Eye (tissue), 1 donor: ENCODE results near the gene SOWAHB.
A peak's percentile ranks its signal among the peaks of the same experiment; 100 is the strongest.

ENCODE experiments used
- DNase-seq: peaks from one replicate; pipeline ENCODE4 v3.0.0-alpha.2; 2015

SOWAHB gene, protein sequence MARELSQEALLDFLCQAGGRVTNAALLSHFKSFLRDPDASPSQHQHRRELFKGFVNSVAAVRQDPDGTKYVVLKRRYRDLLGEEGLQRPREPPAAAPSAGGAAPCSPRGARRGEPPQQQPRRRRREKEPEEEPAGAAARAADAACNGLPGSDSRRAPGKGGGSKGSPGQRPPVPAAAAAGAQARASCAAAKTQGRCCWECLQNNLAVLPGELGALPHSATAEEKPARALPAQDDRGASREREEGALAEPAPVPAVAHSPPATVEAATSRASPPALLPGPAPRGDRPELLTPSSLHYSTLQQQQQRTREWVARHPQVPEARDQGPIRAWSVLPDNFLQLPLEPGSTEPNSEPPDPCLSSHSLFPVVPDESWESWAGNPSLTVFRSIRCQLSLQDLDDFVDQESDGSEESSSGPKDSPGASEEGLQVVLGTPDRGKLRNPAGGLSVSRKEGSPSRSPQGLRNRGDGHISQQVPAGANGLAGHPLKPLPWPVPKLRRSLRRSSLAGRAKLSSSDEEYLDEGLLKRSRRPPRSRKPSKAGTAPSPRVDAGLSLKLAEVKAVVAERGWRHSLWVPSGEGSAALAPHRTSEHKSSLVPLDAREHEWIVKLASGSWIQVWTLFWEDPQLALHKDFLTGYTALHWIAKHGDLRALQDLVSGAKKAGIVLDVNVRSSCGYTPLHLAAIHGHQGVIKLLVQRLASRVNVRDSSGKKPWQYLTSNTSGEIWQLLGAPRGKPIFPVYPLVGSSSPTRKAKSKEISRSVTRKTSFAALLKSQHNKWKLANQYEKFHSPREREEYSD

DNA sequence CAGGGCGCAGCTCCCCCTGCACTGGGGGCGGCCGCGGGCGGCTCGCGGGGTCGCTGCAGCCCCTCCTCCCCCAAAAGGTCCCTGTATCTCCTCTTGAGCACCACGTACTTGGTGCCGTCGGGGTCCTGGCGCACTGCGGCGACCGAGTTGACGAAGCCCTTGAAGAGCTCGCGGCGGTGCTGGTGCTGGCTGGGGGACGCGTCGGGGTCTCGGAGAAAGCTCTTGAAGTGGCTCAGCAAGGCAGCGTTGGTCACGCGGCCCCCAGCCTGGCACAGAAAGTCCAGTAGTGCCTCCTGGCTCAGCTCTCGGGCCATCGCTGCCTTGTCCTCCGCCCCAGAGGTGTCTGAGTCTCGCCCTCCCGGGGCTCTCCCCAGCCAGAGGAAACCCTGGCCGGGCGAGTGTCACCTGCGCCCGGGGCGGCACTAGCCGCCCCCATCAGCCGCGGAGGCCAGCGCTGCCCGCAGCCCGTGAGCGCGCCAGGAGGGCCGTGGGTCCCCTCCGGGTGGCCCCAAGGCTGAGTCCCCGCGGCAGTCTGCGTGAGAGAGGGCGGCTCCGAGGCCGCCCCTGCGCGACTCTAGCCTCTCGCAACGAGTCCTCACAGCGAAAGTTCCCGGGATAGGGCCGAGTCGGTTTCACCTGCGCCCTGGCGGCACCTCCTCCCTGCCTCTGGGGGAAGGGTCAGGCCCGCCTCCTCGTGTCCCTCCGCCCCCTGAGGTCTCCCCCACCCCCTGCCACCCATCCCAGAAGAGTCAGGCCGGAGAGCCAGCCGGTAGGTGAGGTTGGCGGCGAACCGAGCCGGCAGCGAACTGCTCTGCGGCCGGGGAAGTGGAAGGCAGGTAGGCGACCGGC lies at the start of gene SOWAHB:
SOWAHB (minus strand) TSS at position 609 of the 849 bp plus-strand sequence; CDS start at position 314, 295 bp downstream.
- peak; percentile 73 for DNase-seq

DNA sequence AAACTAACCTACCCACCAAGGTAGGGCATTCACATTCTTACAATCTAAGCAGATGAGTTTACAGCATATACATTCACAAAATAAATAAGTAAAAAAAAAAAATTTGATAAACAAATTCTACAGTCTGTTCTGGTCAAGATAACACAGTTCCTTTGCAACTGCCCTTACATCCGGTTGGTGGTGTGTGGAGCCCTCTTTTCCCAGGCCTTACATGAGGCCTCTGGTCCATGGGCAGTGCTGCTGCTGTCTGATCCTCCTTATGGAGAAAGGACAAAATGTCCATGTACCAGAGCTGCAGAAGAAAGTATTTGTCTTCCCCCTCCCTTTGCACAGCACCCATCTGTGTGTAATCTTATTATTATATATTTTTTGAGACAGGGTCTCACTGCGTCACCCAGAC lies 49.4 kb upstream of the SOWAHB start:
- no peak for DNase-seq

DNA sequence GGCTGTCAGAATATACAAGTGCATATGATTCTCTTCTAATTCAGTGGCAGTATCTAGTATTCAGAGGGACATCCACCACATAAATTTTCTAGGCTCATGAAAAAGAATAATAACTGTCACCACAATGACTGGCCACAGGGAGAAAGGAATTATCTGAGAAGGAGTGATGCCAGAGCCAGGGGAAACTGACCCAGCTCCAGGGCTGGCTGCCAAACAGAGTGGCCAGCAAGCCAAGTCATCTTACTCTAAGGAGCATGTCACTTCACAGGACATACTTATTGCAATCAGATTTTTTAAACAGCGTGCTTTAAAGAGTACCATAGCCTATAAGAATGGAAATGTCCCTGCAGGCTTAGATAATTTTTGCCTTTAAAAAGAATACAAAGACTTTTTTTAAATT lies 45.8 kb upstream of the SOWAHB start:
- no peak for DNase-seq

DNA sequence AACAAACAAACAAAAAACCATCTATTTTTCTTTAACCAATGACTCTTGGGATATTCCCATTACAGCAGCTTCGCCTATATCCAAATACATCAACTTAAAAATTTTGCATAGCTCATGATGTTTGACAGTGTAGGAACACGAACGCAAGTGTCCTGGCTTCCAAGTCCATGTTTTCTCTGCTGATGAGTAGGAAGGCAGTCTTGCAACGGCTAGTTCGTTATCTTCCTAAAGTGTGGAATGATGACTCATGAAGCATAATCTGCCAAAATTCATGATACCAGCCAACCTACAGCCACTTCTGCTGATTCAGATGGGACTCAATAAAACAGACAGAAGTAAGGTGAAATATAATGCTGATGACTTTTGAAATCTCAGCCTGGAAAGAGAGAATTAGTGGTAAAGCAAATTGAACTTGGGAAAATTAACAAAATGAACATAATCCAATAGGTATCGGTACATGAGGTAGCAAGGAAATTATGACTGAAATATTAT lies 45.2 kb upstream of the SOWAHB start:
- no peak for DNase-seq

DNA sequence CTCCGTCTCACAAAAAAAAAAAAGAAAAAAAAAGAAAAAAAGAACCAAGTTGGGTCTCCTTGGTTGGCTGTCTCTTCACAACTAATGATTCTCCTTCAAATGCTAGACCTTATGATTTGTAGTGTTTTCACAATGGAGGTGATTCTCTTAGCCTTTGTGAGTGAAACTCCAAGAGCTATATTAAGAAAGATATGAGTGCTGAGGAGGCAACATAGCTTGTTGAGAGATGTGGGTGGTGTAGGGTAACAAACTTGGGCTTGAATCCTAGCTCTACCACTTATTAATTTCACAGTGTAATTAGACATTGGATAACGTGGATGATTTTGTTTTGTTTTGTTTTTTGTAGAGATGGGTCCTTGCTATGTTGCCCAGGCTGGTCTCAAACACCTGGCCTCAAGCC lies 41.2 kb upstream of the SOWAHB start:
- DNase-seq = no peak

DNA sequence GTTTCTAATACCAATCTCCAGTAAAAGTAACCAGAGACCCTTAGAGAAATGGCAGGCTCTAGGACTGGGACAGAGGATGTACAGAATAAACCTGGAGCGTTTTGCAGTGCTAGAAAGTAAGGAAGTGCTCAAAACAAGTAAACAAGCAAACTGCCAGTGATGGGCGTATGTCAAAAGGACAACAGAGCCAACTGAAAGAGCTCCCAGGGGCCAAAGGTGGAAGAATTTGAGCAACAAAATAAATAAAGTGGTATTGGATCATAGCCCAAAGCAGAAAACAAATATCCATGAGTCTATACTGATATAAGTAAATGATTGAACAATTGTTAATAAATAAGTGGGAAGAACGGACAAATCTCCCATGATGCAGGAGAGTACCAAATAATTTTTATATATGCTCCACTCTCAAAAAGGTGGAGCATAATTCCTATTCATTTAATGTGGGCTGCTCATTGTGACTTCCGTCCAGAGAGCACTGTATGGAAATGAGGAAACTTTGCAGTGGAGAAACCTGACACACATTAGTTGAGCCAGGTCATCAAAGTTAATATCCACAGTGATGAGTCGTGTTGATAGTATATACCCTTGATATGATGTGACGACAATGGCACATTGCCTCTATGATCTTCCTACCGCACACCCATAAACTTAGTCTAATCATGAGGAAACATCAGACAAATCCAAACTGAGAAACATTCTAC lies 33.8 kb upstream of the SOWAHB start:
- no peak for DNase-seq

DNA sequence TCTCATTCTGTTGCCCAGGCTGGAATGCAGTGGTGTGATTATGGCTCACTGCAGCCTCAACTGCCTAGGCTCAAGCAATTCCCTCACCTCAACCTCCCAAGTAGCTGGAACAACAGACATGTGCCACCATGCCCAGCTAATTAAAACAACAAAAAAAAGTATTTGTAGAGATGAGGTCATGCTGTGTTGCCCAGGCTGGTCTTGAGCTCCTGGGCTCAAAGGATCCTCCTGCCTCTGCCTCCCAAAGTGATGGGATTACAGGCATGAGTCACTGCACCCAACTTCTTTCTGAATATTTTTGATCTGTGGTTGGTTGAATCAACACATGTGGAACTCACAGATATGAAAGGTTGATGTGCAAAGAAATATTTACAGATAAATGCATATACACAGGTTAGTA lies 33.1 kb upstream of the SOWAHB start:
- no peak for DNase-seq

DNA sequence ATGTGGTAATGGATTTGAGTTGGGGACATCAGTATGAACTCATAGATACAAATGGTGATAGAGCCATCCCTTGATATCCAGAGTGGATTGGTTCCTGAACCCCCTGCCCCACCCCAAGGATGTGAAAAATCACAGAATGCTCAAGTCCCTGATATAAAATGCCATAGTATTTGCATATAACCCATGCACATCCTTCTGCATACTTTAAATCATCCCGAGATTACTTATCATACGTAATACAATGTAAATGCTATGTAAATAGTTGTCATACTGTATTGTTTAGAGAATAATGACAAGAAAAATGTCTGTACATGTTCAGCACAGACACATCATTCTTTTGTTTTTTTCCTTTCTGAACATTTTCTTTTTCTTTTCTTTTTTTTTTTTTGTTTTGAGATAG lies 32.7 kb upstream of the SOWAHB start:
- DNase-seq = no peak

DNA sequence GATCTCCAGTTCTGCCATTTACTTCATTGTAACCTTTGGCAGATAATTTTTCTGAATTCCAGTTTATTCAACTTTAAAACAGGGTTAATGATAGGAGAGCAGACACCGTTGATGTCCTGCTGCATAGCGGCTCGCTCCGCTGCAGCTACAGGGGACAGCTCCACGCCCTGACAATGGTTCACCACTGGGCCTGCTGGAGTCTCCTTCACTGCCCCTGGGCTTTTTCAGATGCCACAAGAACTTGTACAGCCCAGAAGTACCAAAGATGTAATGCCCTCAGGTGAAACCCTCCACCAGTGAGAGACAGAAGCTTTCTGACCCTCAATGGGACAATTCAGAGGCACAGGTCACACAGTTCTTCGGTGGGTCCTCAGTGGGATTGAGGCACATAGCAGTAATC lies 28.9 kb upstream of the SOWAHB start:
- no peak for DNase-seq

DNA sequence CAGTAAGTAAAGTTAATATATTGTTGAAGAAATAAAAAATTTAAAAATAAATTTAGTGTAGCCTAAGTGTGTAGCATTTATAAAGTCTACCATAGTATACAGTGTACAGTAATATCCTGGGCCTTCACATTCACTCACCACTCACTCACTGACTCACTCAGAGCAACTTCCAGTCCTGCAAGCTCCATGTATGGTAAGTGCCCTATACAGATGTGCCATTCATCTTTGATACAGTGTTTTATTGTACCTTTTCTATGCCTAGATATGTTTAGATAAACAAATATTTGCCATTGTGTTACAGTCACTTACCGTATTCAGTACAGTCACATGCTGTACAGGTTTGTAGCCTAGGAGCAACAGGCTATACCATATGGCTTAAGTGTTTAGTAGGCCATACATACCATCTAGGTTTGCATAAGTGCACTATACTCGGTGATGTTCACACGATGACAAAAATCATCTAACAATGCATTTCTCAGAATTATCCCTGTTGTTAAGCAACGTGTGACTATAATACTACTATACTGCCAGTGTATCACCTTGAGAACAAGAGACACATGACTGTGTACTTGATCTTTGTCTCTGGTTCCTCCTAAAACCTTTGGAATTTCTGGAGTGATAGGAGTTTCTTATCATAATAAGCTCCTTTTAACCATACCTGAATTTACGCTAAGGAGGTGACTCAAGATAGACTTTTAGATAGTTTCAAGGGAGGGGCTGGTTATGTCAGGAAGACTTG lies 25.8 kb upstream of the SOWAHB start:
- no peak for DNase-seq

DNA sequence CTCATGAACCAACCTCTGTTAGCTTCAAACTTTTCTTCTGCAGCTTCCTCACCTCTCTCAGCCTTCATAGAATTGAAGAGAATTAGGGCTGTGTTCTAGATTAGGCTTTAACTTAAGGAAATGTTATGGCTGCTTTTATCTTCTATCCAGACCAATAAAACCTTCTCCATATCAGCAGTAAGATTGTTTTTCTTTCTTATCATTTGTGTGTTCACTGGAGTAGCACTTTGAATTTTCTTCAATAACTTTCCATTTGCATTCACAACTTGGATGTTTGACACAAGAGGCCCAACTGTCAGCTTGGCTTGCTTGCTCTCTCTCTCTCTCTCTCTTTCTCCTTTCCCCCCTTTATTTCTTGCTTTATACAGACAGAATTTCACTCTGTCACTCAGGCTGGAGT lies 22.8 kb upstream of the SOWAHB start:
- no peak for DNase-seq

DNA sequence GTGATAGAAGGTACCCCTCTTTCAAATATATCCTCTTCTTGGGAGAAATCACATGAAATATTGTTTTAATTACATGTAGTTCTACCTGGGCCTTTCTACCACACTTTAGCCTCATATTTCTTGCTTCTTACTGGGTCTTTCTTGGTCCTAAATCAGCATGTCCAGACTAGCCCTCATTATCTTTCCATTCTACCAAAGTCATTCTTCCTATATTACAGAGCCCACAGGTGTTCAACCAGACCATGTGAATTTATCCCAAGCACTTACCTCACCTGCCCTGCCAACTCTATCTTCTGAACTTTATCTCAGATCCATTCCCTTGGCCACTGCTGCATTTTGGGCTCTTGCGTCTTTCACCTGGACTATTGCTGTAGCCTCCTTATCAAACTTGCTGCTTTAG lies 11.8 kb upstream of the SOWAHB start:
- DNase-seq = no peak

DNA sequence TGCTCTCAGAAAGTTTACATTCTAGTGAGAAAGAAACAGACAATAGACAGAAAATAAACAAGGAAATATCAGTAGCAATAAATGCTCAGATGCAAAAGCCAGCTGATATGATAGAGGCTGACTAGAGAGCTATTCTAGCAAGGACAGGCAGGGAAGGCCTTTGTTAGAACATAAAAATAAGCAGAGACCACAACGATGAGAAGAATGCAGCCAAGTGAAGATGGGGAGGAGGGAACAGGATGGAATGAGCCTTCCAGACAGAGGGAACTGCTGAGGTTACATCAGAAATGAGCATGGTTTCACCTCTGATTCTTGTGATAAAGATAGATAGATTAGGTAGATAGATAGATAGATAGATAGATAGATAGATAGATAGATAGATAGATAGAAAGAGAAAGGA lies 7.6 kb upstream of the SOWAHB start:
- DNase-seq = no peak

DNA sequence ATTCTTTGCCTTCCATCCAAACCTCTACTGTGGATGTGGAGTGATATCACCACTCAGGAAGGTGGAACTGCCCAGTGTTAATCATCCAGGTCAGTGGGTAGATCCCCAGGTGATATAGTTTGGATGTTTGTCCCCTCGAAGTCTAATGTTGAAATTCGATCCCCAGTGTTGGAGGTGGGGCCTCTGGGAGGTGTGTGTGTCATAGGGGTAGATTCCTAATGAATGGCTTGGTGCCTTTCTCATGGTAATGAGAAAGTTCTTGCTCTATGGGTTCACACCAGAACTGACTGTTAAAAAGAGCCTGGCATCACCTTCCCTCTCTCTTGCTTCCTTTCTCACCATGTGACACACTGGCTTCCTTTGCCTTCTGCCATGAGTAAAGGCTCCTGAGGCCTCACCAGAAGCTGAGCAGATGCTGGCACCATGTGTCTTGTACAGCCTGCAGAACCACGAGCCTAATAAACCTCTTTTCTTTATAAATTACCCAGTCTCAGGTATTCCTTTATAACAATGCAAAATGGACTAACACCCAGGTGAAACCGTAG lies 6.8 kb upstream of the SOWAHB start:
- DNase-seq = no peak

DNA sequence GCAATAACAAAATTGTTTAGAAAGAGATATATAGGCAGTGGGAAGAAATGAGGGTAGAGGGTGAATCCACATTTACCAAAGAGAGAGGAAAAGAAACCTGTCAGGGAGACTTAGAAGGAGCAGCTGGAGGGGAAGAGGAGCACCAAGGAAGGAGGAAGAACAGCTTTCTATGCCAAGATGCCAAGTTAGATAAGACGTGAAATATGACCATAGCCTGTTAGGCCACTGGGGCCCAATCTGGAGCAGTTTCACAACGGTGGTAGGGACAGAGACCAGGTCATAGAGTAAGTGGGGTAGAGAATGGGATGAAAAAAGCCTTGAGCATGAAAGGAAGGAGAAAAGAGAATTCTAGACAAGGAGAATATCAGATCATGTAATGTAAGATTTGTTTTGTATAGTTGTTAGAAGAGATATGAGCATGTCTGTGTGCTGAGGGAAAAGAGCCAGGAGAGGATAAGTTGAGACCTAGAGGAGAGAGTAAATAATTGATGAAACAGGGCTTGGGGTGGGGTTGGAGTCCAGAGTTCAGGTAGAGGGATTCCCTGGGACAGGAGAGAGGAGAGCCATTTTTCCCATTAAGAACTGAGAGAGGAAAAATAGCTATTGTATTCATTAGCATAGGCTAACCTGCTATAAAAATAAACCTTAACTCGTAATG lies 4.4 kb upstream of the SOWAHB start:
- no peak for DNase-seq

DNA sequence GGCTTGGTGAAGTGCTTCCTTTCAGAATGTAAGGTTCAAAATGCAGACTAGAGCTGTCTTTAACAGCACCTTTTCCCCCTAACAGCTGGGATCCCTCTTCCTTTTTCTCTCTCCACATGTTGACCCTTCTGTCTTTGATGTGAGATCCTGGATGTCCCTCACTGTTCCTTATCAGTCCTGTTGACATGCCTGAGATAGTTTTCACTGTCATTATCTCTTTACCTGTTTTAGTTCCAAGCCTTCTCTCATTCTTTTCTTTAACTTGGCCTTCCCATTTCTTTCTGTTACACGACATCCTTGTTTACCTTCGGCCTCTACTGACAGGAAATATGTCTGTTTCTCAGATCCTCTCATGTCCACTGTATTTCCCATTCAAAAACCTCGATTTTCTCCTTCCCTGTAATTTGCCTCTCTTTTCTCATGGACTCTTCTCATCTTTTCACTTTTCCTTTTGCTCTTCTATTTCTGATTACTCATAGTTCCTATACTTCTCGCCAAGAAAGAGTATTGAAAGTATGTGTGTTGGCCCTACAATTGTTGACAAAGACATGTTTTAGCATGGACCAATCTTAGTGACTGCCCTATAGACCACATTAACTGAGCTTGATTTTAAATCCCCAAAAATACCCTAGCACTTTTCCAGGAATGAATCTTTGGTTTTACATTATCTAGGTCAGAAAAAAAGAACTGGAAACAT lies 1.2 kb upstream of the SOWAHB start:
- DNase-seq = peak; percentile 8

DNA sequence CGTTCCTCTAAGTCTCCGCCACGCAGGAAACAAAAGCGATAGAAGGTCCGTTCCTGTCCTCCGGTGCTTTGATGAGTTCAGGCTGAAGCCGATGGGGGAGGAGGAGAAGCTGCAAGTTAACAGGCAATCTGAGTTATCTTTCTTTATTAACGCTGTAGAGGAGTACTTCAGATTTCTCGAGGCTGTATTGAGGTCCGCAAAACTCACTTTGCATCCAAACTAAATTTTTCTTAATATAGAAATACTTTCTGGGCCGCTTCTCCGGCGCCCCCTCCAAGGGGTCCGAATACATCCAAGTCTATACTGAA lies 395 bp upstream of the SOWAHB start:
- DNase-seq = no peak

DNA sequence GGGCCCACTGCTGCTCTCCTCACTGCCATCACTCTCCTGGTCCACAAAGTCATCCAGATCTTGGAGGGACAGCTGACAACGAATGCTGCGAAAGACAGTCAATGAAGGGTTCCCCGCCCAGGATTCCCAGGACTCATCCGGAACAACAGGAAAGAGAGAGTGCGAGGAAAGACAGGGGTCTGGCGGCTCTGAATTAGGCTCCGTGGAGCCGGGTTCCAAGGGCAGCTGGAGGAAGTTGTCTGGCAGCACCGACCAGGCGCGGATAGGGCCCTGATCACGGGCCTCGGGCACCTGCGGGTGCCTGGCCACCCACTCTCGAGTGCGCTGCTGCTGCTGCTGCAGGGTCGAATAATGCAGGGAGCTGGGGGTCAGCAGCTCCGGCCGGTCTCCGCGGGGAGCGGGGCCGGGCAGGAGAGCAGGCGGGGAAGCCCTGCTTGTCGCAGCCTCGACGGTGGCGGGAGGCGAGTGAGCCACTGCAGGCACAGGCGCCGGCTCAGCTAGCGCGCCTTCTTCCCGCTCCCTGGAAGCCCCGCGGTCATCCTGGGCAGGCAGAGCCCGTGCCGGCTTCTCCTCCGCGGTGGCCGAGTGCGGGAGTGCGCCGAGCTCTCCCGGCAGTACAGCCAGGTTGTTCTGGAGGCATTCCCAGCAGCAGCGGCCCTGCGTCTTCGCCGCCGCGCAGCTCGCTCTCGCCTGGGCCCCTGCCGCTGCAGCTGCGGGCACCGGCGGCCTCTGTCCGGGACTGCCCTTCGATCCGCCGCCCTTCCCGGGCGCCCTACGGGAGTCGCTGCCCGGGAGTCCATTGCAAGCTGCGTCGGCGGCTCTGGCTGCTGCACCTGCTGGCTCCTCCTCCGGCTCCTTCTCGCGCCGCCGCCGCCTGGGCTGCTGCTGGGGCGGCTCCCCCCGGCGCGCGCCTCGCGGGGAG lies 1.1 kb downstream of the SOWAHB start:
- DNase-seq = peak; percentile 80

DNA sequence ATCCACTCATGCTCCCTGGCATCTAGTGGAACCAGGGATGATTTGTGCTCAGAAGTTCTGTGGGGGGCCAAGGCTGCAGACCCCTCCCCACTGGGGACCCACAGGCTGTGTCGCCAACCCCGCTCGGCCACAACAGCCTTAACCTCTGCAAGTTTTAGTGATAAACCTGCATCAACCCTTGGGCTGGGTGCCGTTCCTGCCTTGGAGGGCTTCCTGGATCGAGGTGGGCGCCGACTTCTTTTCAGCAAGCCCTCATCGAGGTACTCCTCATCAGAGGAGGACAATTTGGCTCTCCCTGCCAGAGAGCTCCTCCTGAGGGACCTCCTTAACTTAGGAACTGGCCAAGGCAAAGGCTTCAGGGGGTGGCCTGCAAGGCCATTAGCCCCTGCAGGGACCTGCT lies 1.9 kb downstream of the SOWAHB start:
- no peak for DNase-seq
